SK-N-SH (cell line): ENCODE measurements around the gene RTN3. TPM values are rescaled to one million over a fixed set of nuclear protein-coding genes. Genes with fewer than 3 reads are reported as not detected.

ENCODE experiments used
- CTCF ChIA-PET: fragments of 300-600, 350-600 bp; formaldehyde crosslinking; extraction: SDS; loops from one replicate; lab custom pipeline; 2021; lab: Yijun Ruan, JAX
- POLR2A ChIA-PET: fragments of 350-600 bp; sonication (Branson Sonifier 250); formaldehyde crosslinking; extraction: SDS; loops from one replicate; lab custom pipeline; 2020; ENCODE audit warnings: antibody characterized with exemption, inconsistent platforms; lab: Yijun Ruan, JAX
- DNase-seq: peaks from one replicate; pipeline ENCODE4 v3.0.0; 2012
- H2AFZ ChIP-seq: fragments of 200-600 bp; sonication (generic); 2 replicates; pipeline ENCODE4 v1.8.1; 2016; ENCODE audit warnings: antibody characterized with exemption, mild to moderate bottlenecking, low read depth
- H3F3A ChIP-seq: fragments of 200-600 bp; sonication (generic); replicated peaks from 2 replicates; pipeline ENCODE3; 2016; ENCODE audit warnings: antibody characterized with exemption, mild to moderate bottlenecking; ENCODE audit not compliant: insufficient read depth
- H3K27ac ChIP-seq, 2 experiments: fragments of 200-500 bp in 1 of 2; fragments of 200-600 bp in 1 of 2; sonication (Bioruptor generic) in 1 of 2; sonication (generic), shearing (Covaris generic) in 1 of 2; 2 replicates each; pipeline versions ENCODE4 v1.5.1 to v1.6.1; 2014 to 2016; ENCODE audit warnings: low read depth in 2 of 2, inconsistent platforms in 1 of 2, low read length in 1 of 2, mild to moderate bottlenecking in 1 of 2, mixed read lengths in 1 of 2
- H3K27me3 ChIP-seq: fragments of 200-600 bp; sonication (generic), shearing (Covaris generic); 2 replicates; pipeline ENCODE4 v1.6.1; 2016; ENCODE audit warnings: mixed run types; ENCODE audit not compliant: insufficient read depth
- H3K36me3 ChIP-seq, 2 experiments: fragments of 200-500 bp in 1 of 2; fragments of 200-600 bp in 1 of 2; sonication (Bioruptor generic) in 1 of 2; sonication (generic) in 1 of 2; replicated peaks in 1 of 2; 2 replicates each; pipeline versions ENCODE3 to v1.5.1; 2014 to 2016; ENCODE audit warnings: low read length in 1 of 2, mild to moderate bottlenecking in 1 of 2; ENCODE audit not compliant: insufficient read depth in 2 of 2, control insufficient read depth in 1 of 2
- H3K4me1 ChIP-seq, 2 experiments: fragments of 200-500 bp in 1 of 2; fragments of 200-600 bp in 1 of 2; sonication (Bioruptor generic) in 1 of 2; sonication (generic), shearing (Covaris generic) in 1 of 2; 2 replicates each; pipeline versions ENCODE4 v1.5.1 to v1.6.1; 2014 to 2016; ENCODE audit warnings: low read depth in 1 of 2, low read length in 1 of 2, mixed run types in 1 of 2; ENCODE audit not compliant: insufficient read depth in 2 of 2, control insufficient read depth in 1 of 2
- H3K4me2 ChIP-seq: fragments of 200-600 bp; sonication (generic), shearing (Covaris generic); 2 replicates; pipeline ENCODE4 v1.6.1; 2017; ENCODE audit warnings: mixed run types
- H3K4me3 ChIP-seq, 2 experiments: fragments of 200-500 bp in 1 of 2; fragments of 200-600 bp in 1 of 2; sonication (Bioruptor generic) in 1 of 2; sonication (generic), shearing (Covaris generic) in 1 of 2; 2 replicates each; pipeline versions ENCODE4 v1.5.1 to v1.8.1; 2014 to 2016; ENCODE audit warnings: low read depth in 2 of 2, inconsistent platforms in 1 of 2, low read length in 1 of 2, mild to moderate bottlenecking in 1 of 2, mixed read lengths in 1 of 2, moderate library complexity in 1 of 2
- H3K79me2 ChIP-seq: fragments of 200-600 bp; sonication (generic); 2 replicates; pipeline ENCODE4 v1.8.1; 2017; ENCODE audit warnings: mild to moderate bottlenecking; ENCODE audit not compliant: insufficient read depth
- H3K9ac ChIP-seq: fragments of 200-600 bp; sonication (generic); 2 replicates; pipeline ENCODE4 v1.6.1; 2017; ENCODE audit warnings: mixed run types
- H3K9me2 ChIP-seq: fragments of 200-600 bp; sonication (generic); 2 replicates; pipeline ENCODE4 v1.6.1; 2017; ENCODE audit warnings: mixed run types
- H3K9me3 ChIP-seq: fragments of 200-600 bp; sonication (generic); 2 replicates; pipeline ENCODE4 v1.6.1; 2017; ENCODE audit warnings: mixed run types, mild to moderate bottlenecking, moderate library complexity
- H4K20me1 ChIP-seq: fragments of 200-600 bp; sonication (generic); 2 replicates; pipeline ENCODE4 v1.6.1; 2017; ENCODE audit warnings: mild to moderate bottlenecking, mixed run types; ENCODE audit not compliant: insufficient read depth
- CTCF ChIP-seq: fragments of 200-600 bp; sonication (generic); IDR thresholded peaks from 2 replicates; pipeline ENCODE4 v1.6.1; 2017; ENCODE audit warnings: antibody characterized with exemption, mild to moderate bottlenecking, moderate library complexity
- ELF1 ChIP-seq: IDR thresholded peaks from 2 replicates; pipeline ENCODE4 v1.4.0; 2012
- EP300 ChIP-seq, 2 experiments: IDR thresholded peaks; 2 replicates each; pipeline versions ENCODE4 v1.4.0 to v1.6.1; 2012; ENCODE audit warnings: borderline replicate concordance in 1 of 2, low read depth in 1 of 2, low read length in 1 of 2
- FOSL2 ChIP-seq: IDR thresholded peaks from 2 replicates; pipeline ENCODE4 v1.4.0; 2012; ENCODE audit warnings: low read depth, mild to moderate bottlenecking, moderate library complexity, borderline replicate concordance
- FOXJ3 ChIP-seq: sonication (generic); formaldehyde crosslinking; IDR thresholded peaks from 2 replicates; pipeline ENCODE4 v1.5.1; 2020; ENCODE audit warnings: mild to moderate bottlenecking, missing genetic modification reagents
- GABPA ChIP-seq: IDR thresholded peaks from 2 replicates; pipeline ENCODE4 v1.4.0; 2012; ENCODE audit warnings: low read depth, mild to moderate bottlenecking
- IRF3 ChIP-seq: fragments of 150-350 bp; IDR thresholded peaks from 2 replicates; pipeline ENCODE4 v1.6.1; 2016; ENCODE audit warnings: mild to moderate bottlenecking, low read depth, low read length
- JUND ChIP-seq: IDR thresholded peaks from 2 replicates; pipeline ENCODE4 v1.4.0; 2012
- MEF2A ChIP-seq: IDR thresholded peaks from 2 replicates; pipeline ENCODE4 v1.4.0; 2012; ENCODE audit warnings: low read depth, borderline replicate concordance
- MXI1 ChIP-seq: IDR thresholded peaks from 2 replicates; pipeline ENCODE4 v1.6.1; 2012; ENCODE audit warnings: mild to moderate bottlenecking, low read depth, low read length, improper control_type of control experiment
- NFIC ChIP-seq: IDR thresholded peaks from 2 replicates; pipeline ENCODE4 v1.4.0; 2012; ENCODE audit warnings: borderline replicate concordance
- NRF1 ChIP-seq: IDR thresholded peaks from 2 replicates; pipeline ENCODE4 v1.6.1; 2012; ENCODE audit warnings: low read depth, mild to moderate bottlenecking, low read length
- RFX5 ChIP-seq: IDR thresholded peaks from 2 replicates; pipeline ENCODE4 v1.6.1; 2012; ENCODE audit warnings: mild to moderate bottlenecking, improper control_type of control experiment, low read length
- RXRA ChIP-seq: IDR thresholded peaks from 2 replicates; pipeline ENCODE4 v1.4.0; 2012; ENCODE audit warnings: low read depth, mild to moderate bottlenecking, borderline replicate concordance
- SIN3A ChIP-seq: IDR thresholded peaks from 2 replicates; pipeline ENCODE4 v1.6.1; 2012; ENCODE audit warnings: low read depth, mild to moderate bottlenecking, low read length, moderate library complexity, borderline replicate concordance
- SMC3 ChIP-seq: IDR thresholded peaks from 2 replicates; pipeline ENCODE4 v1.6.1; 2012; ENCODE audit warnings: low read depth, low read length, improper control_type of control experiment
- TAF1 ChIP-seq: IDR thresholded peaks from 2 replicates; pipeline ENCODE4 v1.6.1; 2012; ENCODE audit warnings: low read depth, mild to moderate bottlenecking, low read length, moderate library complexity, borderline replicate concordance
- TEAD4 ChIP-seq: IDR thresholded peaks from 2 replicates; pipeline ENCODE4 v1.4.0; 2012; ENCODE audit warnings: mild to moderate bottlenecking, borderline replicate concordance; ENCODE audit not compliant: insufficient read depth
- YY1 ChIP-seq: IDR thresholded peaks from 2 replicates; pipeline ENCODE4 v1.4.0; 2012; ENCODE audit warnings: low read depth, mild to moderate bottlenecking
- ZBTB33 ChIP-seq: IDR thresholded peaks from 2 replicates; pipeline ENCODE4 v1.4.0; 2012; ENCODE audit warnings: low read depth, borderline replicate concordance
- WGBS: methylation state at CpG from one replicate; pipeline ENCODE4 v1.1.6; 2017; ENCODE audit warnings: low lambda C conversion rate; 5-methylcytosine and 5-hydroxymethylcytosine counted together
- polyA plus RNA-seq, 3 experiments: library from polyadenylated mRNA; depleted of rRNA; stranded (reverse); fragments of >200 nt; gene quantifications; 2 replicates each; pipeline ENCODE4 v1.2.3, GENCODE V29; 2012

The RTN3 gene
- polyA plus RNA-seq, 1 of the 3 experiments (the other 2 are of a cell fraction), result 52.7 TPM

- no peak for TF ChIP-seq TEAD4
- TF ChIP-seq MXI1, result no peak
- TF ChIP-seq EP300 (IDR thresholded peaks at IDR 0.05; ENCODE audit: borderline replicate concordance in 1 of 2, low read depth in 1 of 2, low read length in 1 of 2), result no peak
- TF ChIP-seq JUND, result no peak
- no peak for TF ChIP-seq ELF1
- no peak for TF ChIP-seq NRF1
- no peak for TF ChIP-seq RFX5
Observed at GRCh38 chr11:63710476-63711217, 29.3 kb downstream of the RTN3 start (continued).

- H3K79me2 ChIP-seq, result peaks cover 50% of the 10 kb centered on the region
Observed at GRCh38 chr11:63711838-63712237, 30.5 kb downstream of the RTN3 start.

GRCh38 chr11:63713766-63714165 is 32.5 kb downstream of the RTN3 start:
- H3K4me1 ChIP-seq, result peaks cover 0 to 15% of the 10 kb centered on the region in 2 experiments; a peak in 1 of 4 replicates
- H3F3A ChIP-seq, result no peaks in the 10 kb centered on the region
- H3K4me3 ChIP-seq, result no peak overlapping the region
- peaks cover 10% of the 10 kb centered on the region for H4K20me1 ChIP-seq
- no peak for DNase-seq
- ChIA-PET POLR2A (interaction anchor here (0.6 to 1.1 kb wide), 2 partner anchors 13 to 324 kb away, joined by 3 read pairs; no protein-coding TSS in a partner anchor), CTCF (interaction anchor here (4.6 kb wide), 1 partner anchor 25 kb away, joined by 28 read pairs; no protein-coding TSS in a partner anchor)
- H3K9me2 ChIP-seq, result no peaks in the 10 kb centered on the region
- no peak overlapping the region for H3K27ac ChIP-seq
- H2AFZ ChIP-seq, result no peak overlapping the region
- no peaks in the 10 kb centered on the region for H3K9me3 ChIP-seq
- no peaks in the 10 kb centered on the region for H3K27me3 ChIP-seq
- WGBS, result 95% methylated on average over 2 of the region's 2 CpGs
- peaks cover 0 to 2% of the 10 kb centered on the region in 2 experiments for H3K36me3 ChIP-seq
- no peak overlapping the region for H3K4me2 ChIP-seq
- peaks cover 32% of the 10 kb centered on the region for H3K79me2 ChIP-seq
- H3K9ac ChIP-seq, result no peak overlapping the region
- TF ChIP-seq FOSL2 (no peak), SMC3 (no peak), SIN3A (no peak), TAF1 (no peak), GABPA (no peak), IRF3 (no peak), ELF1 (no peak), NFIC (no peak), ZBTB33 (no peak), YY1 (no peak), RXRA (no peak), MEF2A (no peak), FOXJ3 (no peak), CTCF (no peak)

More at GRCh38 chr11:63711838-63712237, 30.5 kb downstream of the RTN3 start:
- Histone ChIP-seq H3K27me3 (no peaks in the 10 kb centered on the region), H3K36me3 (peaks cover 0 to 3% of the 10 kb centered on the region in 2 experiments), H3K9ac (no peak overlapping the region), H3K27ac (no peak overlapping the region), H3K9me3 (no peaks in the 10 kb centered on the region), H3K4me1 (peaks cover 0 to 15% of the 10 kb centered on the region in 2 experiments; a peak in 1 of 4 replicates), H3K4me3 (no peak overlapping the region), H3F3A (no peaks in the 10 kb centered on the region), H4K20me1 (peaks cover 10% of the 10 kb centered on the region), H3K9me2 (no peaks in the 10 kb centered on the region), H2AFZ (no peak overlapping the region), H3K4me2 (no peak overlapping the region)
- DNase-seq, result no peak
- WGBS, result 96% methylated on average over 6 of the region's 6 CpGs
- ChIA-PET CTCF (interaction anchor here (0.6 to 2.2 kb wide), 3 partner anchors 28 to 232 kb away, joined by 3 to 9 read pairs (median 3); no protein-coding TSS in a partner anchor), POLR2A (no interaction called here)
- no peak for TF ChIP-seq NRF1
- TF ChIP-seq NFIC, result no peak
